Right atrium auricular region (tissue), 2 donors: Measurements from ENCODE around the gene LRMDA. TPM values are rescaled to one million over a fixed set of nuclear protein-coding genes. Genes with fewer than 3 reads are reported as not detected.

Experiments used
- DNase-seq: peaks from one replicate; pipeline ENCODE4 v3.0.0-alpha.2; 2019; ENCODE audit warnings: low spot score
- H3K27ac ChIP-seq, 2 donors: fragments of 200-600 bp; sonication (generic); 1 replicate in 1 of 2; 2 replicates in 1 of 2; pipeline ENCODE4 v1.5.1; 2016 to 2019
- H3K27me3 ChIP-seq, 2 donors: fragments of 200-600 bp; sonication (generic); one replicate each; pipeline versions ENCODE4 v1.5.1 to v1.6.0; 2017 to 2019
- H3K36me3 ChIP-seq: fragments of 200-600 bp; sonication (generic); one replicate; pipeline ENCODE4 v1.5.1; 2016
- H3K4me1 ChIP-seq, 2 donors: fragments of 200-600 bp; sonication (generic); one replicate each; pipeline versions ENCODE4 v1.5.1 to v1.6.0; 2017 to 2019
- H3K4me3 ChIP-seq, 2 donors: fragments of 200-600 bp; sonication (generic); 1 replicate in 1 of 2; 2 replicates in 1 of 2; pipeline ENCODE4 v1.5.1; 2017 to 2019; ENCODE audit warnings: mild to moderate bottlenecking in 1 of 2, moderate library complexity in 1 of 2
- H3K9me3 ChIP-seq, 2 donors: fragments of 200-600 bp; sonication (generic); one replicate each; pipeline ENCODE4 v1.5.1; 2019
- total RNA-seq, 2 donors: library from RNA; depleted of rRNA; stranded (reverse); fragments of >200 nt; gene quantifications; one replicate each; pipeline ENCODE4 v1.1.0, GENCODE V29; 2016
- TF ChIP-seq, protein P1 (sequence below), 2 donors: fragments of 200-600 bp; sonication (generic); IDR thresholded peaks; one replicate each; pipeline ENCODE4 v1.5.1; 2019; ENCODE audit warnings: antibody characterized with exemption in 2 of 2

The LRMDA gene
- total RNA-seq, 2 donors from 2014 or later = 6.1 to 19.1 TPM

DNA sequence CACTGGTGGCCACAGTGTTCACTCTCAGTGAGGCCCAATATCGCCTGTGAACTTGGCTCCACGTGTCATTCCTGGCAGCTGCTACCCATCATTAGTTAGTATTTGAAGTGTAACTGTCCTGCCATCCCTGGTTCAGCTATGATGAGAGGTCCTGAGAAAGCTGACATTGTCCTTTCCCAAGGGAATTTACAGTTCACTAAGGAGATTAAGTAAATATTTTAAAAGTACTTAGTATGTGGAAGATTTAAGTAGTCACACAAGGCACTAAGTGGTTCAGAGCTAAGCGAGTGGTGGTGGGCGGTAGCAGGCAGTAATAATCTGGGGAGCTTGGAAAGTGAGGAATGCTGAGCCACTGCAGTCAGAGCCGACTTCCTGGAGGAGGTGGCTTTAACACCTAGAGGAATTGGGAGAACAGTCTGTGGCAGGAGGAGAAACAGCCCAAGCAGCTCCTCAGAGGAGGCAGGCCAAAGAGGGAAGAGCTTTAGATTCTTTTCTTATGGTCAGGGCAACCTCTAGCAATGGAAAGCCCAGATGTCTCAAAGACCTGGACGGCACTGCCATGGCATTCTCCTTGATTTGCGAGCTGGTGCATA lies 519.7 kb downstream of the LRMDA start:
- Histone ChIP-seq H3K9me3 (no peaks in the 10 kb centered on the region), H3K36me3 (no peaks in the 10 kb centered on the region), H3K4me3 (no peak overlapping the region), H3K4me1 (no peaks in the 10 kb centered on the region), H3K27ac (no peak overlapping the region), H3K27me3 (no peaks in the 10 kb centered on the region)
- no peak for DNase-seq
- TF ChIP-seq, protein P1, sequence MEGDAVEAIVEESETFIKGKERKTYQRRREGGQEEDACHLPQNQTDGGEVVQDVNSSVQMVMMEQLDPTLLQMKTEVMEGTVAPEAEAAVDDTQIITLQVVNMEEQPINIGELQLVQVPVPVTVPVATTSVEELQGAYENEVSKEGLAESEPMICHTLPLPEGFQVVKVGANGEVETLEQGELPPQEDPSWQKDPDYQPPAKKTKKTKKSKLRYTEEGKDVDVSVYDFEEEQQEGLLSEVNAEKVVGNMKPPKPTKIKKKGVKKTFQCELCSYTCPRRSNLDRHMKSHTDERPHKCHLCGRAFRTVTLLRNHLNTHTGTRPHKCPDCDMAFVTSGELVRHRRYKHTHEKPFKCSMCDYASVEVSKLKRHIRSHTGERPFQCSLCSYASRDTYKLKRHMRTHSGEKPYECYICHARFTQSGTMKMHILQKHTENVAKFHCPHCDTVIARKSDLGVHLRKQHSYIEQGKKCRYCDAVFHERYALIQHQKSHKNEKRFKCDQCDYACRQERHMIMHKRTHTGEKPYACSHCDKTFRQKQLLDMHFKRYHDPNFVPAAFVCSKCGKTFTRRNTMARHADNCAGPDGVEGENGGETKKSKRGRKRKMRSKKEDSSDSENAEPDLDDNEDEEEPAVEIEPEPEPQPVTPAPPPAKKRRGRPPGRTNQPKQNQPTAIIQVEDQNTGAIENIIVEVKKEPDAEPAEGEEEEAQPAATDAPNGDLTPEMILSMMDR (IDR thresholded peaks at IDR 0.05) = no peak

DNA sequence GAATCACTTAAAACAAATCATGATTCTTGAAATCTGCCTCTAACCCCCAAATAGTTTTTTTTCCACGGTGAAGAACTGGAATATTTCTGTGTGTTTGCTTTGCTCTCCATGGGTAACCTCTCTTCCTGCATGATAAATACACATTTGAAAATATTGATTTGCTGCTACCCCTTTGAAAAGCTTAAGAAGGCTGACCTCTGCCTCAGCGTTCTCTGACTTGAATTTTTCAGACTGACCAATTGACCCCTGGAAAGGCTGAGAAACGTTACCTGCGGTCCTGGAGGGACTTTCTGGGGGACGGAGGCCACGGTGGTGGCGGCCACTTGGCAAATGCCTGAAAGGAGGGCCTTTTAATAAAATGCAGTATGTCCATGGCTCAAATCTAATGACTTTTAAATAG lies 520.2 kb downstream of the LRMDA start:
- TF ChIP-seq, protein P1 (IDR thresholded peaks at IDR 0.05) = no peak
- no peak for DNase-seq
- H3K9me3 ChIP-seq = no peaks in the 10 kb centered on the region

DNA sequence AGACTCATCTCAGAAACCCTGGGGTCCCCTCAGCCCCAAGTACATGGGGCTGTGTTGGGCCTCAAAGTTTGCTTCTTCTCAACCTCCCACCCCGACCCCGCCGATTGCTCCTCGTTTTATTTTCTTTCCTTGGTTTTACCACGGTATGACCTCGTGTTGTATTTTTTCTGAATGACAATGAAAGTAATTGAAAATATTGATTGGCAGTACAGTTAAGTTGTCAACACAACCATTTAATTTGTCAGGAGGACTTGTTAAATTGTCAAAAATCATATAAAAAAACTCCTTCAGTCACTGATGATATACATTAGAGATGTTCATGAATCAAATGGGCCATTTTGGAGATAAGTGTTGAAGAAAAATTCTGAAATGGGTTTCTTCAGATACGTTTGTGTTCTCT lies 520.7 kb downstream of the LRMDA start:
- Histone ChIP-seq H3K27me3 (no peaks in the 10 kb centered on the region), H3K27ac (no peak overlapping the region), H3K4me1 (no peaks in the 10 kb centered on the region), H3K4me3 (no peak overlapping the region), H3K9me3 (no peaks in the 10 kb centered on the region), H3K36me3 (no peaks in the 10 kb centered on the region)
- TF ChIP-seq, protein P1 (IDR thresholded peaks at IDR 0.05) = no peak
- DNase-seq = no peak

More for the DNA sequence above, 520.2 kb downstream of the LRMDA start:
- Histone ChIP-seq H3K4me1 (no peaks in the 10 kb centered on the region), H3K27me3 (no peaks in the 10 kb centered on the region), H3K36me3 (no peaks in the 10 kb centered on the region), H3K27ac (no peak overlapping the region), H3K4me3 (no peak overlapping the region)

DNA sequence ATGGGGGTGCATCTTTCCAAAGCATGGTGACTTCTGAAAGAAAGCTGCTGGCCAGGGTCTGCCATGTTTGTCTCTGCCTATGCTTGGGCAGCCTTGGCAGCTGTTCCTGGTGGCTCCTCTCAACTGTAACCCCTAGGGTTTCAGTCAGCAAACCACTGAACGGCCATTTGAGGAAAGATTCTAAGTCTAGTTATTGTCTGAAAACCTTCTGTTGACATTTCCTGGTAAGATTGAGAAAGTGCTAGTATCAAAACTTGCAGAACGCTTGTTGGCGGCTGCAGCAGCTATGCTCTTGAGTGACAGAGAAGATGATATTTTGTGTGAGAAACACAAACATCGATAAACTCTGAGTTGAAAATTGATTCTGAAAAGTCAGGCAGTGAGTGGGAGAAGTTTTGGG lies 523.1 kb downstream of the LRMDA start:
- Histone ChIP-seq H3K36me3 (no peaks in the 10 kb centered on the region), H3K4me3 (no peak overlapping the region), H3K27ac (no peak overlapping the region), H3K9me3 (no peaks in the 10 kb centered on the region), H3K4me1 (no peaks in the 10 kb centered on the region), H3K27me3 (no peaks in the 10 kb centered on the region)
- TF ChIP-seq, protein P1 (IDR thresholded peaks at IDR 0.05) = no peak
- no peak for DNase-seq

DNA sequence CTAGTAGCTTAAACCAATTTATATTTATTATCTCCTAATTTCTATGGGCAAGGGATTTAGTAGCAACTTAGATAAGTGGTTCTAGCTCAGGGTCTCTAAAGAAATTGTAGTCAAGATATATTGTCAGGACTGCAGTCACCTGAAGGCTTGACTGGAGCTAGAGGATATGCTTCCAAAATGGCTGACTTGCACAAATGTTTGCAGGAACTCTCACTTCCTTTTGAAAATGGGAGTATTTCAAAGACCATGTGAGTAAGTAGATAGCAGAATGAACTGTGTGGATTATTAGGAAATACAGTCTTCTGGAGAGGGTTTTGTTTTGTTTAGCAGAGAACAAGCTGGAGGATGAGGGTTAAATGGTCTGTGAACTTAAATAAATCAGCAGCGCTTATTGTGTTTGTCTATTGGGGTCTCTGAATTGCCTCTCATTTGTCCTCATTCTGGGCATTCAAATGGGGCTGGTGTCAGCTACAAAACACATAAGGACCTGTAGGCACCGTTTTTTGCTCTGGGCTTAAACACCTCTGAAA lies 524.6 kb downstream of the LRMDA start:
- H3K9me3 ChIP-seq = no peaks in the 10 kb centered on the region
- H3K27me3 ChIP-seq = no peaks in the 10 kb centered on the region
- TF ChIP-seq, protein P1 (IDR thresholded peaks at IDR 0.05) = no peak
- DNase-seq = no peak
- no peak overlapping the region for H3K4me3 ChIP-seq
- H3K4me1 ChIP-seq = no peaks in the 10 kb centered on the region
- no peaks in the 10 kb centered on the region for H3K36me3 ChIP-seq
- H3K27ac ChIP-seq = no peak overlapping the region

DNA sequence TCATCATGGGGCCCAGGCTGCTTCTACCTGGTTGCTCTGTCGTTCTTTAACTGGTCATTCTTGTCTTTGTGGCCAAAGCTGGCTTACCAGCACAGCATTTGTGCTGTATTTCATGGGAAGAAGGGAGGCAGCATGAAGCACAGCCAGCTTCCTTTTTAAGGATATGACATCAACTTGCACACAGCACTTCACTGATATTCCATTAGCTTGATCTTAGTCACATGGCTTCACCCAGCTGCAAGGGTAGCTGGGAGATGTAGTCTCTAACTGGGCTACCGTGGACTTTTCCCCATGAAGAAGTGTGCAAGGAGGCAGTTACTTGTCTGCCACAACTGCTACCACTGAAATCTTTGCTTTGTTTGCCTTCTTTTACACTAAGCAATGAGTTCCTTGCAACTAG lies 525.2 kb downstream of the LRMDA start:
- Histone ChIP-seq H3K9me3 (no peaks in the 10 kb centered on the region), H3K27ac (no peak overlapping the region), H3K4me1 (no peaks in the 10 kb centered on the region), H3K36me3 (no peaks in the 10 kb centered on the region), H3K27me3 (no peaks in the 10 kb centered on the region), H3K4me3 (no peak overlapping the region)
- TF ChIP-seq, protein P1 (IDR thresholded peaks at IDR 0.05) = no peak
- DNase-seq = no peak
